ENCODE measurements around the gene FRMD4A.

The FRMD4A gene

DNA sequence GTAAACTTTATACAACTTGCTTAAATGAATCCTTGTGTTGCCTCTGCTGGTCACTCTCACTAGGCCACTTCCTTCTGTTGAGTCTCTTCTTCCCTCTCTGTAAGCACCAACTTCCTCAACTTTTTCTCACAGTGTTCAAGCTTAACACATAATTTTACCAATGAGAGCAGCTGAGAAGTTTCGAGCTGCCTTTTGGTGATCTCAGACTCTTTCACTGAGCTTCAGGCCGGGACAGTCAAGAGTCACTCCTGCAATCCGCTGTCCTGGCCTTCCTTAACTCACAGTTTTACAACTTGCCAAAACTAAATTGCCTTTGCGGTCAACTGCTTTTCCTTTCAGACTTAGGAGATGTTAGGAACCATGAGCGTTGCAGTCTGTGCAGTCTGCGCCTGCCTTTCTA, 696.5 kb downstream of the FRMD4A start:
- peak; percentile 49 for DNase-seq (ENCODE audit: low read depth)
- TF ChIP-seq, protein P1, sequence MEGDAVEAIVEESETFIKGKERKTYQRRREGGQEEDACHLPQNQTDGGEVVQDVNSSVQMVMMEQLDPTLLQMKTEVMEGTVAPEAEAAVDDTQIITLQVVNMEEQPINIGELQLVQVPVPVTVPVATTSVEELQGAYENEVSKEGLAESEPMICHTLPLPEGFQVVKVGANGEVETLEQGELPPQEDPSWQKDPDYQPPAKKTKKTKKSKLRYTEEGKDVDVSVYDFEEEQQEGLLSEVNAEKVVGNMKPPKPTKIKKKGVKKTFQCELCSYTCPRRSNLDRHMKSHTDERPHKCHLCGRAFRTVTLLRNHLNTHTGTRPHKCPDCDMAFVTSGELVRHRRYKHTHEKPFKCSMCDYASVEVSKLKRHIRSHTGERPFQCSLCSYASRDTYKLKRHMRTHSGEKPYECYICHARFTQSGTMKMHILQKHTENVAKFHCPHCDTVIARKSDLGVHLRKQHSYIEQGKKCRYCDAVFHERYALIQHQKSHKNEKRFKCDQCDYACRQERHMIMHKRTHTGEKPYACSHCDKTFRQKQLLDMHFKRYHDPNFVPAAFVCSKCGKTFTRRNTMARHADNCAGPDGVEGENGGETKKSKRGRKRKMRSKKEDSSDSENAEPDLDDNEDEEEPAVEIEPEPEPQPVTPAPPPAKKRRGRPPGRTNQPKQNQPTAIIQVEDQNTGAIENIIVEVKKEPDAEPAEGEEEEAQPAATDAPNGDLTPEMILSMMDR (conservative IDR thresholded peaks at IDR 0.05; ENCODE audit: control insufficient read depth, insufficient read depth, low read depth, low read length), result no peak
- H3K4me3 ChIP-seq (ENCODE audit: control insufficient read depth, low read depth, low read length), result no peak overlapping the region

- H3K4me3 ChIP-seq (ENCODE audit: control insufficient read depth, low read depth, low read length), result no peak overlapping the region
- peak; percentile 92 for DNase-seq (ENCODE audit: low read depth)
- TF ChIP-seq, protein P1 (conservative IDR thresholded peaks at IDR 0.05; ENCODE audit: control insufficient read depth, insufficient read depth, low read depth, low read length), result no peak
These were observed 697.0 kb downstream of the FRMD4A start for GRCh38 chr10:13633689-13634088.

DNA sequence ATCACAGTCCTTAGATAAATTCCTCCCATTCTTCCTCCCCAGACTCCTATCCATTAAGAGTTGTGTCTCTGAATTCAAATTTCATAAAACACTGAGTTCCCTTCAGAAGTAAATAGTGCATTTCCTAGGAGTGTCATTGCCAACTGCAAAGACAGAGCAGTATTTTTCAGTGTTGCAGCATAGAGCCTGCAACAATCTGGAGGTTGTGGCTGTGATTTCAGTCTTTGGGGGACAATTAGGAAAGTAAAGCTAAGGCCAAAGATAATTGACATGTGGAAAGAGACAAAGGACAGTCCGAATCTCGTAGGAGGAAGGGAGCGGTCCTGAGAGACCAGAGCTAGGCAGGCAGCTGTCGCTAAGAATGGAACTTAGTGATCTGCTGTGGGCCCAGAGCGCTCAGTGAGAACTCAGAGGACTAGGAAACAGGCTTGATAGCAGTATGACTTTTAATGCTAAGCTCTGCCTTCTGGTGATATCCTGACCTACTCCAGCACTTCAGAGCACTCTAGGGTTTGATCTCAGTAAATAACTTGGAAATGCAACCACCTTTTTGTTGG, 697.8 kb downstream of the FRMD4A start:
- TF ChIP-seq, protein P1 (conservative IDR thresholded peaks at IDR 0.05; ENCODE audit: control insufficient read depth, insufficient read depth, low read depth, low read length), result no peak
- H3K4me3 ChIP-seq (ENCODE audit: control insufficient read depth, low read depth, low read length), result no peak overlapping the region
- DNase-seq (ENCODE audit: low read depth), result no peak

DNA sequence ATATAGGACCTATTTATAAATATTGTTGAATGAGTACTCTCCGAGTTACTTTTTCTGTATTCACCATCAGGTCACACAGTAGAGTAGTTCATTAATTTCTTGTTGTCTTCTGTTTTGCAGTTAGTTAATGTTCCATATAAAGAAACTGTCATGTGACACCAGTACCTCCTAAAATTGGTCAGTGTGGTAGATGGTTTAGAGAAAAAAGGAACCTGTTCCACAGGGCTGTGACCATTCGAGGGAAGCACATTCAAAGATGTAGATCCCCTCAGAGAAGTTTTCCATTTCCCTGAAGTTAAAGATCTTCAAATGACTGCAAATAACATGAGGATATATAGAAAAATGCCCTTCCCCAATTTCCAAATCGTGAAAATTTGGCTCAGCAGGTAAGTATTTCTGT, 698.3 kb downstream of the FRMD4A start:
- no peak for DNase-seq (ENCODE audit: low read depth)
- no peak overlapping the region for H3K4me3 ChIP-seq (ENCODE audit: control insufficient read depth, low read depth, low read length)
- TF ChIP-seq, protein P1 (conservative IDR thresholded peaks at IDR 0.05; ENCODE audit: control insufficient read depth, insufficient read depth, low read depth, low read length), result no peak

DNA sequence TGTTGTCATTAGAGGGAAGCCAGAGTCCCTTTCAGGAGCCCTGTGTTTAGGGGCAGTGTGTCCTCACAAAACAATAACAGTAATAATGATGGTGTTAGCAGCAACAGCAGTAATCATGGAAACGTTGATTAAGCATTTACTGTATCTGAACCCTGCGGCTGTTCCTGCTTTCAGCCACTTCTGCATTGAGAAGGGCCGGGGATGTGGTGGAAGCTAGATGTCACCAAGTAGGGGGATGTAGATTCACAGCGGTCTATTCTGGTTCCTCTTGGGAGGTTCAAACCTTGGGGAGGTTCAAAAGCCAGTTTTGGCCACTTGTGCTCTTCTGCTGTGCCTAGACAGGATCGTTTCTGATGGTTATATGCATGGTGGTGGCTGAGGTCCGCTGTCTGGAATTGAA, 699.1 kb downstream of the FRMD4A start:
- no peak overlapping the region for H3K4me3 ChIP-seq (ENCODE audit: control insufficient read depth, low read depth, low read length)
- TF ChIP-seq, protein P1 (conservative IDR thresholded peaks at IDR 0.05; ENCODE audit: control insufficient read depth, insufficient read depth, low read depth, low read length), result no peak
- no peak for DNase-seq (ENCODE audit: low read depth)

- DNase-seq (ENCODE audit: low read depth), result no peak
- H3K4me3 ChIP-seq (ENCODE audit: control insufficient read depth, low read depth, low read length), result no peak overlapping the region
- TF ChIP-seq, protein P1 (conservative IDR thresholded peaks at IDR 0.05; ENCODE audit: control insufficient read depth, insufficient read depth, low read depth, low read length), result no peak
These were observed 700.5 kb downstream of the FRMD4A start for GRCh38 chr10:13630231-13630630.

DNA sequence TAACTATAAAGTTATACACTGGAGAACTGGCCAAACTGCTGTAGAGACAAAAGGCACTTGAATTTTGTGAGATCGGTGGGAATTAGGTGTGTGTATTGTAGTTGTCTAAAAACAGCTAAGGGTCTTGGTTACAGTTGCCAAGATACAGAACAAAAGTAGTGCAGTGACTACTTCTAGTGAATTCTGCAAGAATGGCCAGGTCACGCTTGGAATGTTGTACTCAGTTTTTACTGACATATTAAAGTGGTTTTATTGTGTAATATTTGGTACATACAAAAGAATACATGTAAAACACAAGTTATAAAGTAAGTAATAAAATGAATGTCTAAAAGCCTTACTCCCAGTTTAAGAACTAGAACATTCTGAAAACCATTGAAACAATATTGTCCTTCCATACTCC, 701.6 kb downstream of the FRMD4A start:
- TF ChIP-seq, protein P1 (conservative IDR thresholded peaks at IDR 0.05; ENCODE audit: control insufficient read depth, insufficient read depth, low read depth, low read length), result no peak
- H3K4me3 ChIP-seq (ENCODE audit: control insufficient read depth, low read depth, low read length), result no peak overlapping the region
- DNase-seq (ENCODE audit: low read depth), result no peak
